Measurements from ENCODE around the gene CELF3.
"Not testable (repeated sequence)": the region's sequence is repeated elsewhere in the genome, so short reads cannot be mapped to it uniquely, and the experiment has no call there.

Gene CELF3

DNA sequence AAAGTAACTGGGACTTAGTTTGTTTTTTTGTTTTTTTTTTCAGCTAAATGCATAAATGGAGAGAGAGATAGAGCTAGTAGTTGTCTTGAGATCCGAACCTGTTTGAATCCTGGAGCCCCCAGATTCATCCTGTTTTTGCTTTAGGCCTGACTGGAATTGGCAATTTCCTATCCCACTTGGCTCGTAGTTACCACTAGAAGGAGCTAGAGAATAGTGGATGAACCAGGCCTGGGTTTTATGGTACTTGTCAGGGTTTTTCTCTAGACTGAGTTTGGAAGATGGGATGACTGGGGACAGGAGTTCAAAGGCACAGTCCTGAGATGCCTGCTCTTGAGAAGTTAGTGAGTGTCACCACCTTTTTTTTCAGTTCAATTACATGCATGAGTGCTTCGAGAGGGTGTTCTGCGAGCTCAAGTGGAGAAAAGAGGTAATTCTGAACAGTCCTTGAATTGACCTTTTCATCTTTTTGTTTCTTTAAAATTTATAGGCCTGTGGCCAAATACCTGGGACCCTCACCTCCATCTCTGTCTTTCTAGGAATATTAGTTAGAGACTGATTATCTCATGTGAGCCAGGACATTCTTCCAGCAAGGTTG is 23.4 kb downstream of the CELF3 start:
- no peak for DNase-seq

DNA sequence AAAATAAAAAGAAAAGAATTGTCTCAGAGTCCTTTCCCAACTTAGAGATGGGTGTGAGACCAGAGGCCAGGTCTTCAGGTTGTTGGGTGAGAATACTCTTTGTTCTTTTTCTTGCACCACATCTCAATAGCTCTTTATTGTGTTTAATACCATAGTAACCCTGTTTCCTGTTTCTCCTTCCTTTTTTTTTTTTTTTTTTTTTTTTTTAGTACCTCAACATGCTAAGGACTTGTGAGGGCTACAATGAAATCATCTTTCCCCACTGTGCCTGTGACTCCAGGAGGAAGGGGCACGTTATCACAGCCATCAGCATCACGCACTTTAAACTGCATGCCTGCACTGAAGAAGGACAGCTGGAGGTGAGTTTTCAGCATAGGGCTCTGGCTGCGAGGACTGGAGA is 24.4 kb downstream of the CELF3 start:
- no peak for DNase-seq

DNA sequence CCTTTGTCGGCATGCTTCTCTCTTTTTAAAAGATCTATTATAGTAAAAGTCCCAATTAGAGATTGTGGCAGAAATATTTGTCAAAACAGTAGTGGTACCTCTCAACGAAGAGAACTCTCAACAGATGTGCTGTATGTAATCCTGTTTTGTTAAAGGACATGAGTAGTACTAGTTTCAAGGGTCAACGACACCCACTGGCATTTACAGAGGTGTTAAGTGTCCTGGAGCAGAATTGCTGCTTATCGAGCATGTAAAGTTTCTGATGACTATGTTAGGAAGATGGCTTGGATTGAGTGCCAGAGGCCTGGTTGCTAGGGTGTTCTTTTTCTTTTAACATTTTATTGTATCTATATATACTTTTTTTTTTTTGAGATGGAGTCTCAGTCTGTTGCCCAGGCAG is 27.1 kb downstream of the CELF3 start:
- no peak for DNase-seq

DNA sequence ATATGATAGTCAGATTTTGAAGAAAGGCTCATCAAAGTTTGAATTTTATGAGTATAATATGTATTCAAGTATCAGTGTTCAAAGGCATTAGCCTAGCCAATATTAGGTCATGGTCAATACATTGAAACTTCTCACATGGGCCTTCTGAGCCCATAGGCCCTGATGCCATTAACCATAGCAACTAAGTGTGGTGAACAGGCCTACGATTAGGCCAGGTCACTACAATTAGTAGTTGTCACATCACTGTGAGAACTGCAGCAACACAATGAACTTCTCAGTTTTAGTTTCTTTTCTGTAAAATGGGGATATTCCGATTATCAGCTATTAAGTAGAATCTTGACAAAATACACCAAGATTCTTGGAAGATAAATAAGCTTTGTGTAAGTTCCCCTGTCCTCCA is 30.0 kb downstream of the CELF3 start:
- no peak for DNase-seq

DNA sequence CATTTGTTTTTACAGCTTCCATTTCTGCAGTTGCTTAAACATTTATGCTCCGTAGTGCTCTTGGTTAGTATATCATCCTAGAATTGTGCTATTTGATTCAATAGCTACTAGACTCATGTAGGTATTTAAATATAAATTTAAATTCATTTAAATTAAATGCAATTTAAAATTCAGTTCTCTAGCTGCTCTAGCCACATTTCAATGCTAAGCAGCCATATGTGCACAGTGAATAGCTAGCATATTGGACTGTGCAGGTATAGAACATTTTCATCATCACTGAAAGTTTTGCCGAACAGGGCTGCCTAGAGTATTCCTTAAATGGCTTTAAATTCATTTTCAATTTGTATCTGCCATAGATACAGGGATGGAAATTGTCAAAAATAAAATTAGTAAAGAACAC is 32.5 kb downstream of the CELF3 start:
- no peak for DNase-seq

DNA sequence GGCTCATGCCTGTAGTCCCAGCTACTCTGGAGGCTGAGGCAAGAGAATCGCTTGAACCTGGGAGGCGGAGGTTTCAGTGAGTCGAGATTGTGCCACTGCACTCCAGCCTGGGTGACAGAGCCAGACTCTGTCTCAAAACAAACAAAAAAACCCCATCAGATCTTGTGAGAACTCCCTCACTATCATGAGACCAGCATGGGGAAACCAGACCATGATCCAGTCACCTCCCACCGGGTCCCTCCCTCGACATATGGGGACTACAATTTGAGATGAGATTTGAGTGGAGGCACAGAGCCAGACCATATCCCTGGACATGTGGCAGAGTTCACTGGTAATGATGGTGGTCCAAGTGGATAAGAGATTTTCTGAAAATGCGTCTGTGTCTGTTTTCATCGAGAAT is 33.7 kb downstream of the CELF3 start:
- DNase-seq: not testable (repeated sequence)

DNA sequence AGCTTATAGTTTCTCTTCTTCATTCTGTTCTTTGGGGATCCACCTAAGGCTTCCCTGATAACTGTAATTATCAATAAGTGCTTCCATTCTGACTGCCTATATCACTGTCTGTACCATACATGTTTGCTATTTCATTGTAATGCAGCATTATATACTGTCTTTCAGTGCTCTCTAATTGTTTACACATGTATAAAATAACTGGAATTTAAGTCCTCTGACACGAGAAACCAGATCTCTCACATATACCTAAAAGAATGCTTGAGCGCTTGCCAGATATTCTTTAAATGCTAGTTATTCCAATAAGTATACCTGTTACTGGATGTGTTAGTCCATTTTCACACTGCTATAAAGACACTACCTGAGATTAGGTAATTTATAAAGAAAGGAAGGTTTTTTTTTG is 34.7 kb downstream of the CELF3 start:
- no peak for DNase-seq

DNA sequence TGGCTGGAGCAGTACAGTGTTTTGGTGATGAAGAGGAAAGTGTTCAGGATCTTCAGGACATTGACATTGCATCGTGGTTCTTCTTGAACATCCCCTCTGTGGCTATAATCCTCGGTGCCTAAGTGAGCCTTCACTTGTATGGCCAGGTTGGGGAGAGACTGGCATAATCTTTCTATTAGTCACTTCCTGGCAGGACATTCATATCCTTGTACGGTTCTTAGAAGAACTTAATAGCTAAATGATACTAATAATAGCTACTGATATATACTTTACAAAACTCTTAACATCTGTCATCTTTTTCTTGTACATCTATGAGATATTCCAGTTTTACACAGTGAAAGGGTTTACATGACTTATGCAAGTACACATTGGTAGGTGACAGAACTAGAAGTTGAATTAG is 35.8 kb downstream of the CELF3 start:
- DNase-seq: no peak

DNA sequence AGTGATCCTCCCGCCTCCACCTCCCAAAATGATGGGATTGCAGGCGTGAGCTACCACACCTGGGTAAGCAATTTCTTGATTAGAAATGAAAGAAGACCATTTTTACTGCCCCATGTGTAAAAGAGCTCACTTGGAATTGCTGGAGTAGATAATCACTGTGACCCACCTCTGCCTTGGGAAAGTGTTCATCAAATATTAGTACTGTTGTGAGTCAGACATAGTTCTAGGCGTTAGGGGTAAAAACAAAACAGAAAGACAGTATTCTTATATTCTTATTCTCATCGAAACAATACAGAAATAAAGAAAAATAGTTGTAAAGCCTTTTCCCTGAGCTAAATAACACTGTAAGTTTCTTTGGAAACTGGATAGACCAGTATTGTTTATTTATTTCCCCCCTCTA is 36.2 kb downstream of the CELF3 start:
- no peak for DNase-seq

DNA sequence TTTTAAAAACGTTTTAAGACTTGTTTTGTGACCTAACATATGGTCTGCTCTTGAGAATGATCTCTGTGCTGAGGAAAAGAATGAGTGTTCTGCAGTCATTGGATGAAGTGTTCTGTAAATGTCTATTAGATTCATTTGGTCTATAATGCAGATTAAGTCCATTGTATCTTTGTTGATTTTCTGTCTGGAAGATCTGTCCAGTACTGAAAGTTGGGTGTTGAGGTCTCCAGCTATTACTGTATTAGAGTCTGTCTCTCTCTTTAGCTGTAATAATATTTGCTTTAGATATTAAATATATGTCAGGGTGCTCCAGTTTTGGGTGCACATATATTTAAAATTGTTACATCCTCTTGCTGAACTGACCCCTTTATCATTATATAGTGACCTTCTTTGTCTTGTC is 43.2 kb downstream of the CELF3 start:
- DNase-seq: no peak

DNA sequence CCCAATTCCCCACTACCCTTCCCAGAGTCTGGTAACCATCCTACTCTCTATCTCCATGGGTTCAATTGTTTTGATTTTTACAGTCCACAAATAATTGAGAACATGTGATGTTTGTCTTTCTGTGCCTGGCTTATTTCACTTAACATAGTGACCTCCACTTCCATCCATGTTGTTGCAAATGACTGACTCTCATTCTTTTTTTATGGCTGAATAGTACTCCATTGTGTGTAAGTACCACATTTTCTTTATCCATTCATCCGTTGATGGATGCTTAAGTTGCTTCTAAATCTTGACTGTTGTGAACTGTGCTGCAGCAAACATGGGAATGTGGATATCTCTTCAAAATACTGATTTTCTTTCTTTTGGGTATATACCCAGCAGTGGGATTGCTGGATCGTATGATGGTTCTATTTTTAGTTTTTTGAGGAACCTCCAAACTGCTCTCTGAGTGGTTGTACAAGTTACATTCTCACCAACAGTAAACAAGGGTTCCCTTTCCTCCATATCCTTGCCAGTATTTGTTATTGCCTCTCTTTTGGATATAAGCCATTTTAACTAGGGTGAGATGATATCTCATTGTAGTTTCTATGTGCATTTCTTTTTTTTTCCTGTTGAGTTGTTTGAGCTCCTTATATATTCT is 46.4 kb downstream of the CELF3 start:
- DNase-seq: not testable (repeated sequence)

DNA sequence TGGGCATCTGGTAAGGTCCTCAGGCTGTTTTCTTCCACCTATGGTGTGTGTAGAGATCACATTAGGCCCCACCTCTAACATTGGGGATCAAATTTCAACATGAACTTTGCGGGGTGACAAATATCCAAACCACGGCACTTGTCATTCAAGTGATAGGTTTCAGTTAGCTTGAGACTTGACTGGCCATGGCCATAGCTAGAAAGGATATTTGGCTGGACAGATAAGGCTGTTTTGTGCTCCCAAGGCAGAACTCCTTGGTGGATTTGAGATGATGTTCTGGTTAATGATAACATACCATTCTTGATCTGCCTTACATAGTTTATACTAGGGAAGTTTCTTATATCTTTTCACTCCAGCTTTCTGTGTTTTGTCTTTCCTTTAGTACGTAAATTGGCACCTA is 48.5 kb downstream of the CELF3 start:
- no peak for DNase-seq

DNA sequence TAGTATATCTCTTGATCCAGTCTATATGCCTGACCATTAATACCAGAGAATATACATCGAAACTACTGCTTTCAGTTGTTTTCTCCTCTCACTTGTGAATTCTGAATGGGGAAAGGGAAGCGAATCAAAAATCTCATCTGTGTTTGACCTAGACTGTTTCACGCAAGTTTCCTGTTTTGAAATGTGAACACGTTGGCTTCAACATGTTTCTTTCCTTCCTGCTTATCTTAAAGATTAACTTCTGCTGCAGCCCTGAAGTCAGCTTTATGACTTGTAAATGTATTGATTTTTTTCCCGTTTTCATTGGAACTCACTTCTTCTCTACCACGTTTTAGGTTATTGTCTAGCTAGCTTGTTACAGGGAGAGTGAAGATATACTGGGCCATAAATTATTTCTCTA is 54.9 kb downstream of the CELF3 start:
- no peak for DNase-seq

DNA sequence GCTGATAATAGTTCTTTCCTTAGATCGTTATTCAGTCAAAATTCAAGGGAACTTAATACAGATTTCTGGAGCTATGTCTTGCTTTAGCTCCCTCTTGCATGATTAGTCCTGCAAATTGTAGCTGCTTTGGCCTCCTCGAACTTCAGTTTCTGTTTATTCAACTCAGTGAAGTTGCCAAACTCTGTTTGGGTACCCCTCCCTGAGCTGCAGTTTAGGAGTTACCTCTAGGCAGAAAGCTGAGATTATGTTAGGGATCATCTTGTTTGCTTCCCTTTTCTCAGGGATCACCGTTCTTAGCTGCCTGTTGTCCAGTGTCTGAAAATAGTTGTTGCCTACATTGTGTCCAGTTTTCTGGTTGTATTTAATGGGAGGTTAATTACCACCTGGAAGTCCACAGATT is 61.2 kb downstream of the CELF3 start:
- DNase-seq: no peak

DNA sequence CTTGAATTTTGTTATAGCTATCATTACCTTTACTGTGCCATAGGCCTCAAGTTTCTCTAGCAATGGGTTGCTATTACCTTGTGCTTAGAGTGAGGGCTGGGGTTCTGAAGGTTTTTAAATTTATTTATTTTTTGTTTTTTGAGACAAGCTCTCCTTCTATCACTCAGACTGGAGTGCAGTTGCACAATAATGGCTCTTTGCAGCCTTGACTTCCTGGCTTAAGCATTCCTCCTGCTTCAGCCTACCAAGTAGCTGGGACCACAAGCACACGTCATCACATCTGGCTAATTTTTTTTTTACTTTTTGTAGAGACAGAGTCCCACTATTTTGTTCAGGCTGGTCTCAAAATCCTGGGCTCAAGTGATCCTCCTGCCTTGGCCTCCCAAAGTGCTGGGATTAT is 63.2 kb downstream of the CELF3 start:
- DNase-seq: no peak

All from NCI-H1048 (cell line).